GM12891 (cell line): ENCODE results near the gene ASIC4.

Experiments
- PAX5 ChIP-seq: IDR thresholded peaks from 2 replicates; pipeline ENCODE4 v1.6.1; 2011; ENCODE audit warnings: low read length, moderate library complexity, mild to moderate bottlenecking; ENCODE audit not compliant: insufficient read depth, severe bottlenecking
- POLR2A ChIP-seq: IDR thresholded peaks from 2 replicates; pipeline ENCODE4 v1.6.1; 2011; ENCODE audit warnings: low read depth, low read length, control low read depth
- POLR2AphosphoS5 ChIP-seq: IDR thresholded peaks from 2 replicates; pipeline ENCODE4 v1.6.1; 2011; ENCODE audit warnings: low read depth, low read length, control low read depth
- TAF1 ChIP-seq: IDR thresholded peaks from 2 replicates; pipeline ENCODE4 v1.6.1; 2011; ENCODE audit warnings: low read depth, low read length, control low read depth

DNA sequence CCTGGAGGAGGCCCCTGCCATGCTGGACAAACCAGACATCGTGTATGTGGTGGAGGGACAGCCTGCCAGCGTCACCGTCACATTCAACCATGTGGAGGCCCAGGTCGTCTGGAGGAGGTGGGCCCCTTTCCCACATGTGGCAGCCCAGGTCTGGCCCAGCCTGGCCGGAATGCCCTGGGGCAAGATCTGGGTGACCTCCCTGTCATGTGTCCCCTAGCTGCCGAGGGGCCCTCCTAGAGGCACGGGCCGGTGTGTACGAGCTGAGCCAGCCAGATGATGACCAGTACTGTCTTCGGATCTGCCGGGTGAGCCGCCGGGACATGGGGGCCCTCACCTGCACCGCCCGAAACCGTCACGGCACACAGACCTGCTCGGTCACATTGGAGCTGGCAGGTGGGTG lies 40.8 kb upstream of the ASIC4 start:
- TF ChIP-seq POLR2AphosphoS5 (no peak), PAX5 (no peak), POLR2A (no peak), TAF1 (no peak)
